Right atrium auricular region (tissue), 2 donors: ENCODE measurements around the gene HMCN1. TPM values are rescaled to one million over a fixed set of nuclear protein-coding genes. Genes with fewer than 3 reads are reported as not detected.

Experiments used
- DNase-seq: peaks from one replicate; pipeline ENCODE4 v3.0.0-alpha.2; 2019; ENCODE audit warnings: low spot score
- H3K27ac ChIP-seq, 2 donors: fragments of 200-600 bp; sonication (generic); 1 replicate in 1 of 2; 2 replicates in 1 of 2; pipeline ENCODE4 v1.5.1; 2016 to 2019
- H3K27me3 ChIP-seq, 2 donors: fragments of 200-600 bp; sonication (generic); one replicate each; pipeline versions ENCODE4 v1.5.1 to v1.6.0; 2017 to 2019
- H3K36me3 ChIP-seq: fragments of 200-600 bp; sonication (generic); one replicate; pipeline ENCODE4 v1.5.1; 2016
- H3K4me1 ChIP-seq, 2 donors: fragments of 200-600 bp; sonication (generic); one replicate each; pipeline versions ENCODE4 v1.5.1 to v1.6.0; 2017 to 2019
- H3K4me3 ChIP-seq, 2 donors: fragments of 200-600 bp; sonication (generic); 1 replicate in 1 of 2; 2 replicates in 1 of 2; pipeline ENCODE4 v1.5.1; 2017 to 2019; ENCODE audit warnings: mild to moderate bottlenecking in 1 of 2, moderate library complexity in 1 of 2
- H3K9me3 ChIP-seq, 2 donors: fragments of 200-600 bp; sonication (generic); one replicate each; pipeline ENCODE4 v1.5.1; 2019
- CTCF ChIP-seq, 2 donors: fragments of 200-600 bp; sonication (generic); IDR thresholded peaks; one replicate each; pipeline ENCODE4 v1.5.1; 2019; ENCODE audit warnings: antibody characterized with exemption in 2 of 2
- total RNA-seq, 2 donors: library from RNA; depleted of rRNA; stranded (reverse); fragments of >200 nt; gene quantifications; one replicate each; pipeline ENCODE4 v1.1.0, GENCODE V29; 2016

HMCN1 gene
- total RNA-seq, 2 donors from 2014 or later: 14.8 to 20.2 TPM

GRCh38 chr1:186144505-186144904 lies 410.3 kb downstream of the HMCN1 start:
- peaks cover 12% of the 10 kb centered on the region for H3K36me3 ChIP-seq
- H3K27ac ChIP-seq: no peak overlapping the region
- TF ChIP-seq CTCF (IDR thresholded peaks at IDR 0.05): no peak
- no peaks in the 10 kb centered on the region for H3K4me1 ChIP-seq
- no peaks in the 10 kb centered on the region for H3K27me3 ChIP-seq
- H3K4me3 ChIP-seq: no peak overlapping the region
- DNase-seq: no peak
- no peaks in the 10 kb centered on the region for H3K9me3 ChIP-seq

GRCh38 chr1:186146974-186147373 lies 412.8 kb downstream of the HMCN1 start:
- H3K4me3 ChIP-seq: no peak overlapping the region
- TF ChIP-seq CTCF (IDR thresholded peaks at IDR 0.05): no peak
- H3K36me3 ChIP-seq: peaks cover 12% of the 10 kb centered on the region
- no peaks in the 10 kb centered on the region for H3K27me3 ChIP-seq
- no peak overlapping the region for H3K27ac ChIP-seq
- H3K9me3 ChIP-seq: no peaks in the 10 kb centered on the region
- no peaks in the 10 kb centered on the region for H3K4me1 ChIP-seq
- no peak for DNase-seq

- no peak for TF ChIP-seq CTCF (IDR thresholded peaks at IDR 0.05)
- H3K4me3 ChIP-seq: no peak overlapping the region
- peaks cover 16% of the 10 kb centered on the region for H3K36me3 ChIP-seq
Observed at GRCh38 chr1:186149591-186149990, 415.4 kb downstream of the HMCN1 start.

GRCh38 chr1:186152227-186152619 lies 418.0 kb downstream of the HMCN1 start:
- DNase-seq: no peak
- Histone ChIP-seq H3K4me1 (no peaks in the 10 kb centered on the region), H3K36me3 (peaks cover 4% of the 10 kb centered on the region), H3K27me3 (no peaks in the 10 kb centered on the region), H3K27ac (no peak overlapping the region), H3K9me3 (no peaks in the 10 kb centered on the region), H3K4me3 (no peak overlapping the region)
- no peak for TF ChIP-seq CTCF (IDR thresholded peaks at IDR 0.05)

More at GRCh38 chr1:186149591-186149990, 415.4 kb downstream of the HMCN1 start:
- Histone ChIP-seq H3K27me3 (no peaks in the 10 kb centered on the region), H3K27ac (no peak overlapping the region), H3K9me3 (no peaks in the 10 kb centered on the region), H3K4me1 (no peaks in the 10 kb centered on the region)
- no peak for DNase-seq

GRCh38 chr1:186152620-186153239 lies 418.5 kb downstream of the HMCN1 start:
- Histone ChIP-seq H3K36me3 (peaks cover 4% of the 10 kb centered on the region), H3K27me3 (no peaks in the 10 kb centered on the region), H3K4me3 (no peak overlapping the region), H3K27ac (no peak overlapping the region), H3K9me3 (no peaks in the 10 kb centered on the region), H3K4me1 (no peaks in the 10 kb centered on the region)
- no peak for DNase-seq
- TF ChIP-seq CTCF (IDR thresholded peaks at IDR 0.05): no peak

- no peak overlapping the region for H3K27ac ChIP-seq
- no peaks in the 10 kb centered on the region for H3K4me1 ChIP-seq
- no peaks in the 10 kb centered on the region for H3K27me3 ChIP-seq
- H3K4me3 ChIP-seq: no peak overlapping the region
- H3K9me3 ChIP-seq: no peaks in the 10 kb centered on the region
- peaks cover 4% of the 10 kb centered on the region for H3K36me3 ChIP-seq
- no peak for TF ChIP-seq CTCF (IDR thresholded peaks at IDR 0.05)
- no peak for DNase-seq
Observed at GRCh38 chr1:186154651-186155050, 420.5 kb downstream of the HMCN1 start.
